A204.1 (cell line): Measurements from ENCODE around the gene PRR12.
"Not testable (repeated sequence)": the region's sequence is repeated elsewhere in the genome, so short reads cannot be mapped to it uniquely, and the experiment has no call there.

Source experiments
- FAIRE-seq: peaks from 2 replicates; lab custom pipeline; 2012; peaks lifted over from hg19 to GRCh38; lab: Jason Lieb, UNC

The PRR12 gene

DNA sequence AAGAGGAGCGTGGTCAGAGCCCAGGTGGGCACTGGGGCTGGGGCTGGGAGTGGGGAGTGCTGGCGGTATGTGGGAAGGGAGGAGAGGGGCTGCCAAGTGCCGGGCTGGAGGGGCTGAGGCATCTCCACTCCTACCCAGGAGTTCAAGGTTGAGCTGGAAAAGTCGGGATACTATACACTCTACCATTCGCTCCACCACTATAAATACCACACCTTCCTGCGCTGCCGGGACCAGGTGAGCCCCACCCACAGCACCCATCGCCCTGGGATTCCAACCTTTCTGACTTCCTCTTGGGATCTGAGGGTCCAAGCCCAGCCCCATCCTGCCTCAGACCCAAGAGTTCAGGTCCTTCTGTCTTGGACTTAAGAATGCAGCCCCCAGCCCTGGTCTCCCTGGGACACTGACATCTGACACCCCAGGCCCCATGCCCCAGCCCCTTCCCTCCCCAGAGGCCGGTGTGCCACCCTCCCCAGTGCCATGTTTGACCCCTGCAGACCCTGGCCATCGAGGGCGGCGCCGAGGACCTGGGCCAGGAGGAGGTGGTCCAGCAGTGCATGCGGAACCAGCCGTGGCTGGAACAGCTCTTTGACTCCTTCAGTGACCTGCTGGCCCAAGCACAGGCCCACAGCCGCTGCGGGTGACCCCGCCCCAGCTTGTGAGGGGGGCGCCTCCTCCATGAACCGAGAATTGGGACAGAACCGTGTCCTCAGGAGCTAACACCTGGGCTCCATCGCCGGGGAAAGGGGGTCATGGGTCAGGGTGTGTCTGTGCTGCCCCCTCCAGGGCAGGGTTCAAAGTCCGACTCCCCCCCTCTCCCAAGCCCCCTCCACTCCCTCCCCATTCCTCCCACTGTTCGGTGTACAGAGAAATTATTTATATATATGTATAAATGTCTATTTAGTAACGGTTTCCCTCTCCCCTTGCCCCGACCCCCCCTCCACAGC, 34.3 kb downstream of the PRR12 start:
- no peak for FAIRE-seq

- FAIRE-seq: no peak
Measured at GRCh38 chr19:49626226-49626625, 35.2 kb downstream of the PRR12 start.

- no peak for FAIRE-seq
Measured at GRCh38 chr19:49629659-49630058, 38.7 kb downstream of the PRR12 start.

DNA sequence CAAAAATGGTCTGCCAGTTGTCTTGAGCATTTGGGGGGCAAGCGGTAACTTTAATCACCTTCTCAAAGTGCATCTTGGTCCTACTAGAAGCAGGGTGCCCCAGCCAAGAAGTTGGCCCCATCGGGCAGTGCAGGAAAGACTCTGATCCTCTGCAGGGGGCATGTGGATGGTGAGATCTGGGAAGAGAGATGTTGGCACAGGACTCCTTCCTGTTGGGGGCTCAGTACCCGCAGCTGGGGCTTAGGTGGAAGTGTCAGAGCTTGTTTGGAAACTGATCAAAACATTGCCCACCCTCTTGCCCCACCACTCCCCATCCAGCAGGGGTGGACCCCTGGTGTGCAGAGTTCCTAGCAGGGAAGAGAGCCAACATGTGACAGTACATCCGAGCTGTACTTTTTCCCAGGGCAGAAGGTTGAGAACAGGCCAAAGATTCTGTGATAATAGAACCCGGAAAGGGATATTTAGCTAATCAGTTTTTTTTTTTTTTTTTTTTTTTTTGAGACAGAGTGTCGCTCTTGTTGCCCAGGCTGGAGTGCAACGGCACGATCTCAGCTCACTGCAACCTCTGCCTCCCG, 40.1 kb downstream of the PRR12 start:
- no peak for FAIRE-seq

GRCh38 chr19:49631610-49632192, 40.7 kb downstream of the PRR12 start:
- no peak for FAIRE-seq

DNA sequence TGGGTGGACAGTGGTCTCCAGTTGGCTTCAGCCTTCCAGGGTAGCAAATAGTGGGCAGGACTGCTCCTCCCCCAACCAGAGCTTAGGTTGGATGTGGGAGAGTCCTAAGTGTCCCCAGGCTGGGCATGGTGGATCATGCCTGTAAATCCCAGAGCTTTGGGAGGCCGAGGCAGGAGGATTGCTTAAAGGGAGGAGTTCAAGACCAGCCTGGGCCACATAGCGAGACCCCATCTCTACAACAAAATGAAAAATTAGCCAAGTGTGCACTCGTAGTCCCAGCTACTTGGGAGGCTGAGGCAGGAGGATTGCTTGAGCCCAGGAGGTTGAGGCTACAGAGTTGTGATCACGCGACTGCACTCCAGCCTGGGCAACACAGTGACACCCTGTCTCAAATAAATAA, 41.6 kb downstream of the PRR12 start:
- FAIRE-seq: no peak

GRCh38 chr19:49633273-49633672, 42.3 kb downstream of the PRR12 start:
- FAIRE-seq: not testable (repeated sequence)

DNA sequence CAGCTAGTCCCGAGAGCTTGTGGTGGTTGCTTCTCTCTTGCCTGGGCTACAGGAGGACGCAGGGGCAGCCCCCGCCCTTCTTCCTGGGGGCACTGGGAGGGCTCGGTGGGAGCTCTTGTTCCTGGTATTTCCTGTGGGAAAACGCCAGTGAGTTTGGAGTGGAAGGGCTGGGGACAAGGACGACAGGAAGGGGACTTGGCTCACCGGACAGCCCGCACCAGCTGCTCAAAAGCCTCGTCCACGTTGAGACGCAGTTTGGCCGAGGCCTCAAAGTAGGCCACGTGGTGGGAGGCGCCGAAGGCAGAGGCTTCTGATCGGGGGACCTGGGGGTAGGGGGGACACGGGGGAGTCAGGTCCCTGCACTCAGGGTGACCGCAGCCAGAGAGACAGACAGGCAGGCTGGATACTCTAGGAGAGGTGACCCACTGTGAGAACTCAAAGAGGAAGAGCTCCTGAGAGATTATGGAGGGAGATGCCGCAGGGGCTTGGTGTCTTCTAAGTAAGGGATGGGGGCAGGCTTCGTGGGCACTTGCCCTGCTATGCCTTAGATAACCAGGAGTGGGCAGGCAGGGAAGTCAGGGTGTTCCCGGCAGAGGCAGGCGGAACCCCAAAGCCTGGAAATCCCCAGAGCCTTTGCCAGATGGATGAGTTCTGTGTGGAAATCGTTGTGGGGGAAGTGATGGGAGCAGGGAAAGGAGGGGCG, 44.7 kb downstream of the PRR12 start:
- no peak for FAIRE-seq

DNA sequence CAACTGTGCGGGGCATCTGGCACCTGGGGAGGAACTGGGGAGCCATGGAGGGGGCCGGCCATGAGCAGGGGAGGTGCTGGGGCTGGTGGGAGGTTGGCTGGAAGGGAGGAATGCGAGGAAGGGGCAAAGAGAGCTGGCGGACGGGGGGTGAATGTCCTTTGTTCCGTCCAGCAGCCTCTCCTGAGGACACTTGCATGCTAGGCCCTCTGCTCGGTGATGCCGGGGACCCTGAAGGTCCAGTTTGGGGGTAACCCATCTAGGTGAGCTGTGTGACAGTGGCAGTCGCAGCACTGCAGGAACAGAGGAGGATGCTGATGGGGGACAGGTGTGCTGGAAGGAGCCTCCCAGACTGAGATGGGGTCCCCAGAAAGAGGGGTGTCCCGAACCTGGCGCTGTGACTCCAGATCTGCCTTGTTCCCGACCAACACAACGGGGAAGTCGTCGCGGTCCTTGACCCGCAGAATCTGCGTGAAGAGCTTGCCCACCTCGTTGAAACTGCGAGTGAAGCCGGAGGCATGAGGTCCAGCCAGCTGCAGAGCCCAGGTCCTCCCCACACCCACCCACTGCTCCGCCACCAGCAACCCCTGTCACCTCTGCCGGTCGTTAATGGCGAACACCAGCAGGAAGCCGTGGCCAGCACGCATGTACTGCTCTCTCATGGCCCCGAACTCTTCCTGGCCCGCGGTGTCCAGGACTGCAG, 45.4 kb downstream of the PRR12 start:
- no peak for FAIRE-seq

DNA sequence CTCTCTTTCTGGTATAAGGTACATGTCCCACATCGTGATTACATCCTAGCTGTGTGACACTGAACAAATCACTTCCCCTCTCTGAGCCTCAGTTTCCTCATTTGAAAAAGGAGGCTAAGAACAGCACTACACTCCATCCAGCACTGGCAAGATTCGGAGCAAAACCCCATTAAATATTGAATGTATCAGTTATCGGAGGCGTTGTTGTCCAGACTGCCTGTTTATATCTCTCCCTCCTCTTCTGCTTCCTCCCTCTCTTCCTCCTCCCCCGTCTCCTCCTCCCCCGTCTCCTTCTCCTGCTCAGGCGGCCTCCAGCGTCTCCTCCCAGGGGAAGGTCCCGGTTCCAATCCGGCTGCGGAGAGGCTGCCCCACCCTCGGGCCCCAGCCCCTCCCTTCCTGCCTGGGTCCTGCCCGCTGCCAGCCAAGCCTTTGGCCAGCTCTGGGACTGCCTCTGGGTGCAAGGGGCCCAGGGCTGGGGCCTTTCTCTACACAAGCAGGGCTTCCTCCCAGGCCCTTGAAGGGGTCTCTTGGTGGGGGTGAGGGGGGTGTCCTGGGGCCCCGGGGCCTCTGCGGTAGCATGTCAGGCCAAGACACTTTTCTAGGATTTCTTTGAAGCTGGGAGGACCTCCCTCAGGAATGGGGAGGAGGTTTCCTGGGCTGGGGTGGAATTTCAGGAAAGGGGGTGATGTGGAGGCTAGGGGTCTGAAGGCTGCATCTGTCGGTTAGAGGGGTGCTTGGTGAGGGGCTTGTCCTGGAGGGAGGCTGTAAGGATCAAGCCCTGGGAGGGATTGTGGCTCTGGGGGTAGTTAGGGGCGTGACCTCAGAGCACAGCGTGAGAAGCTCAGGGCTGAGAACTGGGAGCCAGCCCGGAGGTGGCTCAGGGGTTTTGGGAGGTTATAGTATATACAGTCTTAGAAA, 47.1 kb downstream of the PRR12 start:
- no peak for FAIRE-seq

- FAIRE-seq: no peak
Measured at GRCh38 chr19:49639401-49640112, 48.6 kb downstream of the PRR12 start.

- FAIRE-seq: peak; percentile 99
Measured at GRCh38 chr19:49640113-49640898, 49.3 kb downstream of the PRR12 start, which contains the start of gene RRAS. RRAS (minus strand) TSS chr19:49640143; CDS start chr19:49640098, 45 bp downstream.

GRCh38 chr19:49641688-49642491, 50.9 kb downstream of the PRR12 start, which contains the start of gene SCAF1:
SCAF1 (plus strand) TSS chr19:49642209; CDS start chr19:49645027, 2,818 bp downstream.
- FAIRE-seq: peak; percentile 95

- FAIRE-seq: no peak
Measured at GRCh38 chr19:49642492-49643035, 51.6 kb downstream of the PRR12 start.

DNA sequence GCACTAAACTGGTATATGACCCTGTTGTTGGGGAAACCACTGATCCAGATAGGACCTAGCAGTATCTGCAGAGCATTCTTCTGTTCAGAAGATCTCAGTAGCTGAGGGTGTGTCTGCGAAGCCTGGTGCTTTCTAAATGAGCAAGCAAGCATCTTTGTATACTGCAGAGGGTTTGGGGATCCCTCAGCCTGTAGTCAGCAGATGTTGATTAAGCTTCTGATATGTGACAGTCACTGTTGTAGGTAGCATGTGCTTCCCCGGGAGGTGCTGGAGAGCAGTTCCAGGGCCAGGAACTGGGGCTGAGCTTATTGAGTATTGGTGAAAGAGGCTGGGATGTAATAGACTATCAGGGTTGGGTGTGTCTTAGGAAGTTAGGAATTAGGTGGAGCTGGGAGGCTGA, 52.5 kb downstream of the PRR12 start:
- FAIRE-seq: no peak

DNA sequence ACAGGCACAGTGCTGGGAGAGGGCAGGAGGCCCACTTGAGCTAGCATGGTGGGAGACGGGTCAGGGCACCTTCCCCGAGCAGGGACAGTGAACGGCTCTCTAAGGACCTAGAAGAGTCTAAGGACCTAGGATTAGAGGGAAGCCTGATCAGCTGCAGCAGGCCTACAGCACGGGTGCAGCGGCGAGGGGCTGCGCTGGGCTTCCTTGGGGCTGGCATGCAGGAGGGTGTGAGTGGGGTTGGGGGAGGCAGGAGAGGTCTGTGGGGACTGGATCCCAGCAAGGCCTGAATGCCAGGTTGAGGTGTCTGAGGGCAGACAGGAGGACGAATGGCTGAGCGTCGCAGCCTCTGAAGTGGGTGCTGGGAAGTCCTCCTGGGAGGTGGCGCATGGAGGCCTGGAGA, 54.6 kb downstream of the PRR12 start:
- no peak for FAIRE-seq

- no peak for FAIRE-seq
Measured at GRCh38 chr19:49645995-49646394, 55.0 kb downstream of the PRR12 start.

DNA sequence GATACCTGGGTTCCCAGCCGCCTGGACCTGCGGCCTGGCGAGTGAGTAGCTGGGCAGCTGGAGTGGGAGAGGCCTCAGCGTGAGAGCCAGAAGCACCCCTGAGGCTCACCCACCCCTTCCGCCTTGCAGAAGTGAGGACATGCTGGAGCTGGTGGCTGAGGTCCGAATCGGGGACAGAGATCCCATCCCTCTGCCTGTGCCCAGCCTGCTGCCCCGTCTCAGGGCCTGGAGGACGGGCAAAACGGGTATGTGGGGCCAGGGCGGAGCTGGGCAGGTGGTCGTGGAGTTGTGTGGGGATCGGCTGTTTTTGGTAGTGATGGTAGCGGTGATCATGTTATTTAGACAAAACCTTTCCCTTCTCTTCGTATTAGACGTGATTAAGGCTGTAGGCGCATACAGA, 55.6 kb downstream of the PRR12 start:
- no peak for FAIRE-seq
